ENCODE measurements around the gene CORO2B.

The CORO2B gene

GRCh38 chr15:68627476-68627875 is 48.7 kb downstream of the CORO2B start:
- no peak for DNase-seq (ENCODE audit: extremely low spot score)
- ChIA-PET POLR2A (no interaction called here), CTCF (no interaction called here)
- TF ChIP-seq, protein P1, sequence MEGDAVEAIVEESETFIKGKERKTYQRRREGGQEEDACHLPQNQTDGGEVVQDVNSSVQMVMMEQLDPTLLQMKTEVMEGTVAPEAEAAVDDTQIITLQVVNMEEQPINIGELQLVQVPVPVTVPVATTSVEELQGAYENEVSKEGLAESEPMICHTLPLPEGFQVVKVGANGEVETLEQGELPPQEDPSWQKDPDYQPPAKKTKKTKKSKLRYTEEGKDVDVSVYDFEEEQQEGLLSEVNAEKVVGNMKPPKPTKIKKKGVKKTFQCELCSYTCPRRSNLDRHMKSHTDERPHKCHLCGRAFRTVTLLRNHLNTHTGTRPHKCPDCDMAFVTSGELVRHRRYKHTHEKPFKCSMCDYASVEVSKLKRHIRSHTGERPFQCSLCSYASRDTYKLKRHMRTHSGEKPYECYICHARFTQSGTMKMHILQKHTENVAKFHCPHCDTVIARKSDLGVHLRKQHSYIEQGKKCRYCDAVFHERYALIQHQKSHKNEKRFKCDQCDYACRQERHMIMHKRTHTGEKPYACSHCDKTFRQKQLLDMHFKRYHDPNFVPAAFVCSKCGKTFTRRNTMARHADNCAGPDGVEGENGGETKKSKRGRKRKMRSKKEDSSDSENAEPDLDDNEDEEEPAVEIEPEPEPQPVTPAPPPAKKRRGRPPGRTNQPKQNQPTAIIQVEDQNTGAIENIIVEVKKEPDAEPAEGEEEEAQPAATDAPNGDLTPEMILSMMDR (IDR thresholded peaks at IDR 0.05; ENCODE audit: control extremely low read depth, extremely low read depth, low read depth, missing control alignments), result no peak

- DNase-seq (ENCODE audit: extremely low spot score), result no peak
- TF ChIP-seq, protein P1 (IDR thresholded peaks at IDR 0.05; ENCODE audit: control extremely low read depth, extremely low read depth, low read depth, missing control alignments), result no peak
- ChIA-PET POLR2A (no interaction called here), CTCF (no interaction called here)
Measured at GRCh38 chr15:68627995-68628394, 49.2 kb downstream of the CORO2B start.

DNA sequence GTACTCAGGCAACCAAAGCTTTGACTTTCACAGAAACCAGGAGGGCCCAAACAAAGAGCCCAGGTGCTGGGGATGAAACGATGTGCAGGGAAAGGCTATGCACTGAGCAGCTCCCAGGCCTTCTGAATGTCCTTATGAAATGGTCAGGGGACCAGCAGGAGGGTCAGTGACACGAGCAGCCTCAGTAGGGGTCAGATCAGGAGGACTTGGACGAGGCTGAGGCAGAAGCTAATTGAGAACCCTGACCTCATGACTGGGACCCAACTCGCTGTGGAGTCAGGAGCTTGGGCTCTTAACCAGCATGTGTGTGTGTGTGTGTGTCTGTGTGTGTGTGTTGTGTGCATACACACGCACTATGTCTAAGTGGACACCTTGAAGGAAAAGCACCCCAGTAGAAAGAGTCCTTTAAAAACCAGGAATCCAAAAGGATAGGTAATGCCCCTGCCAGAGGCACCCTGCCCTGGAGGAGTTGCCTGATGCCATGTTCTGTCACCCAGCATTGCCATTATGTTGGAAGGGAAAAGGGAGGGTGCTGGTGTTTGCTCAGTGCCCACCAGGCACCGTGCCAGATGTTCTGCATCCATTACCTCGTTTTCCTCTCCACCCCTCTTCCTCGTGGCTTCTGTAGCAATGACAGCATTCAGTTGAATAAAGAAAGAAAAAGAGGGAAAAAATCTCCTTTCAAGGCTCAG is 50.9 kb downstream of the CORO2B start:
- TF ChIP-seq, protein P1 (IDR thresholded peaks at IDR 0.05; ENCODE audit: control extremely low read depth, extremely low read depth, low read depth, missing control alignments), result no peak
- no peak for DNase-seq (ENCODE audit: extremely low spot score)
- POLR2A ChIA-PET, result no interaction called here
- CTCF ChIA-PET, result no interaction called here

DNA sequence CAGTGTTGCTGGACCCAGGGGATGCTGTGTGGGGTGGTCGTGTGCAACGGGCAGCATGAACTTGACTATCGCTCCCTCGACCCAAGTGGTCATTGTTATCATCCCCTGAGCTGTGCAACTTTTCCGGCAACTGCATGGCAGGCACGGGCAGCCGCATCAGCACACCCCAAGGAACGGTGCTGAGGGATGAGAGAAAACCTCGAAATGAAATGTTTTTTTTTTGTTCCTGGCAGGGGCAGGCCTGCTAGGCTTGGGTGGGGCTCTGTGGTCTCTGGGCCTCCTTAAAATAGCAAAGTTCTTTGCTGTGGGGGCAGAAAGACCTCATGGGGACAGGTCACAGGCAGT is 51.4 kb downstream of the CORO2B start:
- TF ChIP-seq, protein P1 (IDR thresholded peaks at IDR 0.05; ENCODE audit: control extremely low read depth, extremely low read depth, low read depth, missing control alignments), result no peak
- ChIA-PET CTCF (no interaction called here), POLR2A (no interaction called here)
- no peak for DNase-seq (ENCODE audit: extremely low spot score)

- TF ChIP-seq, protein P1 (IDR thresholded peaks at IDR 0.05; ENCODE audit: control extremely low read depth, extremely low read depth, low read depth, missing control alignments), result no peak
- ChIA-PET CTCF (interaction anchor here (1.0 to 1.4 kb wide), 3 partner anchors 21 to 71 kb away, joined by 3 to 4 read pairs (median 3); no protein-coding TSS in a partner anchor), POLR2A (no interaction called here)
- no peak for DNase-seq (ENCODE audit: extremely low spot score)
Measured at GRCh38 chr15:68630836-68631235, 52.0 kb downstream of the CORO2B start.

DNA sequence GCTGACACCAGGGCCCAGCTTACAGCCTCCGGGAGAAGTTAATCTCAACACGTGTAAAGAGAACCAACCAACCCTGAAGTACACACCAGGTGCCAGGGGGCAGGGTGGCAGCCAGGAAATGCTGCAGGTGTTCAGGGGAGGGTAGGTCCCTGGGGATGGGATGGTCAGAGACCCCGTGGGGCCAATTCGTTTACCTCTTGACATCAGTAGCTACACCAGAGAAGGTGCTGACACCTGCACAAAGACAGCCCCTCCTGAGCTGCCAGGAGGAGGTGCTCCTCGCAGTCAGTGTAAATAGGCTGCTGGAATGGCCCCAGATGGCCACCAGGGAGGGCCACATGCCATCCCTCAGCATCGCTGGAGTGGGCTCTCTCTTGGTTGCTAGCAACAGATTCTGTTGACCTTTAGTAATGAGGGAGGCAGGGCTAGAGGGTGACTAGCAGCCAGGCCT is 52.8 kb downstream of the CORO2B start:
- DNase-seq (ENCODE audit: extremely low spot score), result no peak
- CTCF ChIA-PET, result interaction anchor here (1.0 to 1.6 kb wide), 4 partner anchors 20 to 293 kb away, joined by 3 to 4 read pairs (median 3); no protein-coding TSS in a partner anchor
- TF ChIP-seq, protein P1 (IDR thresholded peaks at IDR 0.05; ENCODE audit: control extremely low read depth, extremely low read depth, low read depth, missing control alignments), result no peak
- POLR2A ChIA-PET, result no interaction called here

All from GM10248 (cell line).